ENCODE data around the gene TTLL1. TPM values are rescaled to one million over a fixed set of nuclear protein-coding genes. Genes with fewer than 3 reads are reported as not detected.

TTLL1 gene
- total RNA-seq, 1 experiment from 2014 or later: 4.6 TPM

- Histone ChIP-seq H3K4me3 (ENCODE audit: low read depth in 2 of 2, low read length in 2 of 2) (no peak overlapping the region), H3K9me3 (ENCODE audit: control insufficient read depth, insufficient read depth, low read depth, low read length) (no peaks in the 10 kb centered on the region), H3K27me3 (ENCODE audit: control insufficient read depth, insufficient read depth, low read length) (no peaks in the 10 kb centered on the region), H3K27ac (ENCODE audit: low read length) (no peak overlapping the region), H3K36me3 (ENCODE audit: control insufficient read depth, insufficient read depth, low read length) (no peaks in the 10 kb centered on the region), H3K4me1 (ENCODE audit: control insufficient read depth, insufficient read depth, low read length) (peaks cover 3% of the 10 kb centered on the region; the same call in 1 of the 2 replicates)
- intact Hi-C loops (cut with micrococcal nuclease; ENCODE audit: unreplicated experiment): no loop called here
- in situ Hi-C loops (cut with HindIII; ENCODE audit: low pct_unique_long_range_greater_than_20kb, low sequenced_read_pairs): no loop called here
- no peak for TF ChIP-seq REST (IDR thresholded peaks at IDR 0.05; ENCODE audit: insufficient read depth in 1 of 2, low read depth in 2 of 2, low read length in 1 of 2)
- no peak for TF ChIP-seq TCF7L2 (IDR thresholded peaks at IDR 0.05; ENCODE audit: low read depth, low read length)
- TF ChIP-seq SIN3A (IDR thresholded peaks at IDR 0.05; ENCODE audit: borderline replicate concordance, insufficient read depth, low read depth, low read length): no peak
- TF ChIP-seq POLR2AphosphoS5 (IDR thresholded peaks at IDR 0.05; ENCODE audit: low read depth, low read length): no peak
- no peak; the same call in 1 of the 2 replicates for TF ChIP-seq CTCF (IDR thresholded peaks at IDR 0.05)
- DNase-seq (ENCODE audit: low read depth, low spot score): no peak
- CTCF ChIA-PET: no interaction called here
- BruUV-seq (replicated peaks): no TSS peak
- POLR2A ChIA-PET: no interaction called here
- ATAC-seq: no peak
Measured at GRCh38 chr22:43094085-43094484, 4.9 kb upstream of the TTLL1 start.

- no peaks in the 10 kb centered on the region for H3K27me3 ChIP-seq (ENCODE audit: control insufficient read depth, insufficient read depth, low read length)
- peaks cover 3% of the 10 kb centered on the region; the same call in 1 of the 2 replicates for H3K4me1 ChIP-seq (ENCODE audit: control insufficient read depth, insufficient read depth, low read length)
- no peak overlapping the region for H3K4me3 ChIP-seq (ENCODE audit: low read depth in 2 of 2, low read length in 2 of 2)
- DNase-seq (ENCODE audit: low read depth, low spot score) (no peak), ATAC-seq (no peak)
- H3K36me3 ChIP-seq (ENCODE audit: control insufficient read depth, insufficient read depth, low read length): no peaks in the 10 kb centered on the region
- no peak overlapping the region for H3K27ac ChIP-seq (ENCODE audit: low read length)
- ChIA-PET CTCF (interaction anchor here (0.6 to 0.7 kb wide), 2 partner anchors 22 to 250 kb away, joined by 3 to 9 read pairs; no protein-coding TSS in a partner anchor), POLR2A (interaction anchor here (0.7 kb wide), 1 partner anchor 120 kb away, joined by 8 read pairs; no protein-coding TSS in a partner anchor)
- BruUV-seq (replicated peaks): no TSS peak
- TF ChIP-seq TCF7L2 (IDR thresholded peaks at IDR 0.05; ENCODE audit: low read depth, low read length) (no peak), REST (IDR thresholded peaks at IDR 0.05; ENCODE audit: insufficient read depth in 1 of 2, low read depth in 2 of 2, low read length in 1 of 2) (no peak), CTCF (IDR thresholded peaks at IDR 0.05) (no peak), POLR2AphosphoS5 (IDR thresholded peaks at IDR 0.05; ENCODE audit: low read depth, low read length) (no peak), SIN3A (IDR thresholded peaks at IDR 0.05; ENCODE audit: borderline replicate concordance, insufficient read depth, low read depth, low read length) (no peak)
- no peaks in the 10 kb centered on the region for H3K9me3 ChIP-seq (ENCODE audit: control insufficient read depth, insufficient read depth, low read depth, low read length)
- intact Hi-C loops (cut with micrococcal nuclease; ENCODE audit: unreplicated experiment) (no loop called here), in situ Hi-C loops (cut with HindIII; ENCODE audit: low pct_unique_long_range_greater_than_20kb, low sequenced_read_pairs) (no loop called here)
Measured at GRCh38 chr22:43092085-43092484, 2.9 kb upstream of the TTLL1 start.

All from Panc1 (cell line).